ENCODE data around the gene TBC1D22B.

Gene TBC1D22B

DNA sequence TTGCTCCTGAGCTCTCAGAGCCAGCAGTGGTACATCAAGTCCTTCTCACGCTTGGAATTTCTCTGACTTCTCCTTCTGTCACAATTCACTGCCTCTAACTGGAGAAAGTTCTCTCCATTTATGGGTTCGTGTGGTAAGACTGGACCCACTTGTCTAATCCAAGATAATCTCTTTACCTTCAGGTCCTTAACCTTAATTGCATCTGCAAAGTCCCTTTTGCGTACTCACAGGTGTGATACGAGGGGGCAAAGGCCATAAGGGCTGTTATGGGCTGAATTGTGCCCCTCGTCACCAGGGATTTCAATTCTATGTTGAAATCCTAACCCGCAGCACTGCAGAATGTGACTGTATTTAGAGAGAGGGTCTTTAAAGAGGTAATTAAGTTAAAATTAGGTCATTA is 27.5 kb upstream of the TBC1D22B start:
- peaks cover 3% of the 10 kb centered on the region for H3K4me1 ChIP-seq (ENCODE audit: insufficient read depth, low read length, poor library complexity, severe bottlenecking)
- H3K9me2 ChIP-seq (replicated peaks; ENCODE audit: low read depth, low read length) = no peaks in the 10 kb centered on the region
- TF ChIP-seq, protein P1, sequence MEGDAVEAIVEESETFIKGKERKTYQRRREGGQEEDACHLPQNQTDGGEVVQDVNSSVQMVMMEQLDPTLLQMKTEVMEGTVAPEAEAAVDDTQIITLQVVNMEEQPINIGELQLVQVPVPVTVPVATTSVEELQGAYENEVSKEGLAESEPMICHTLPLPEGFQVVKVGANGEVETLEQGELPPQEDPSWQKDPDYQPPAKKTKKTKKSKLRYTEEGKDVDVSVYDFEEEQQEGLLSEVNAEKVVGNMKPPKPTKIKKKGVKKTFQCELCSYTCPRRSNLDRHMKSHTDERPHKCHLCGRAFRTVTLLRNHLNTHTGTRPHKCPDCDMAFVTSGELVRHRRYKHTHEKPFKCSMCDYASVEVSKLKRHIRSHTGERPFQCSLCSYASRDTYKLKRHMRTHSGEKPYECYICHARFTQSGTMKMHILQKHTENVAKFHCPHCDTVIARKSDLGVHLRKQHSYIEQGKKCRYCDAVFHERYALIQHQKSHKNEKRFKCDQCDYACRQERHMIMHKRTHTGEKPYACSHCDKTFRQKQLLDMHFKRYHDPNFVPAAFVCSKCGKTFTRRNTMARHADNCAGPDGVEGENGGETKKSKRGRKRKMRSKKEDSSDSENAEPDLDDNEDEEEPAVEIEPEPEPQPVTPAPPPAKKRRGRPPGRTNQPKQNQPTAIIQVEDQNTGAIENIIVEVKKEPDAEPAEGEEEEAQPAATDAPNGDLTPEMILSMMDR (conservative IDR thresholded peaks at IDR 0.05; ENCODE audit: low read length) = no peak
- TF ChIP-seq EZH2phosphoT487 (IDR thresholded peaks at IDR 0.05; ENCODE audit: borderline replicate concordance) = no peak
- no peaks in the 10 kb centered on the region for H3K79me2 ChIP-seq (ENCODE audit: insufficient read depth, low read length)
- no peak overlapping the region for H3K4me3 ChIP-seq (ENCODE audit: low read length, poor library complexity, severe bottlenecking)
- no peaks in the 10 kb centered on the region for H3K36me3 ChIP-seq (ENCODE audit: insufficient read depth, low read length)
- no peaks in the 10 kb centered on the region for H3K27me3 ChIP-seq (ENCODE audit: insufficient read depth, low read length, poor library complexity, severe bottlenecking)
- H3F3A ChIP-seq (ENCODE audit: low read depth) = no peaks in the 10 kb centered on the region
- no peaks in the 10 kb centered on the region for H3K9me3 ChIP-seq (ENCODE audit: insufficient read depth, low read depth, low read length)
- H3K4me2 ChIP-seq (ENCODE audit: low read depth, low read length, poor library complexity, severe bottlenecking) = no peak overlapping the region
- no peak overlapping the region for H3K9ac ChIP-seq (ENCODE audit: low read depth, low read length, poor library complexity, severe bottlenecking)
- H4K20me1 ChIP-seq (ENCODE audit: insufficient read depth, low read length, poor library complexity, severe bottlenecking) = no peaks in the 10 kb centered on the region
- no peak overlapping the region for H2AFZ ChIP-seq (ENCODE audit: low read length)

DNA sequence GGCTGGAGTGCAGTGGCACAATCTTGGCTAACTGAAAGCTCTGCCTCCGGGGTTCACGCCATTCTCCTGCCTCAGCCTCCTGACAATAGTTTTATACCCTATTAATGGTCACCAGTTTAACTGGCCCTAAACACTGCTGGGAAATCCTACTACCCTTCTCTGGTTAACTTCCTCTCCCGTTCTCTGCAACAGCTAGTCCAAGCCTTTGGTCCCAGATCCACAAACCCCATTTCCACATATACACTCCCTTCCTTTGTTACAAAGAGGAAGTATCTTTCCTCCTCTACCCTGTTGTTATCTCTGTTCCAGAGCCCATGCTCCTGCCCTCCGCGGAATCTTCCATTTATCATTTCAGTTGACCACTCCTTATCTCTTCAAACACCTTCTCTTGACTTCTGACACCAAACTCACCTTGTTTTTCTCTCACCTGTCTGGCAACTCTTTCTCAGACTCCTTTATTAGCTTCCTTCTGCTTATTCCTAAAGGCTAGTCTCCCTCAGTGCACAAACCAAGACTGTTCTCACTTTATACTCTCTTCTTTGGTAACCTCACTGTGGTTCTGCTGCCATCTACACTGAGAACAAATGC is 25.0 kb upstream of the TBC1D22B start:
- no peak overlapping the region for H3K9ac ChIP-seq (ENCODE audit: low read depth, low read length, poor library complexity, severe bottlenecking)
- no peaks in the 10 kb centered on the region for H3K79me2 ChIP-seq (ENCODE audit: insufficient read depth, low read length)
- no peaks in the 10 kb centered on the region for H4K20me1 ChIP-seq (ENCODE audit: insufficient read depth, low read length, poor library complexity, severe bottlenecking)
- peaks cover 12% of the 10 kb centered on the region for H3K4me1 ChIP-seq (ENCODE audit: insufficient read depth, low read length, poor library complexity, severe bottlenecking)
- H3K9me3 ChIP-seq (ENCODE audit: insufficient read depth, low read depth, low read length) = no peaks in the 10 kb centered on the region
- no peaks in the 10 kb centered on the region for H3F3A ChIP-seq (ENCODE audit: low read depth)
- TF ChIP-seq, protein P1 (conservative IDR thresholded peaks at IDR 0.05; ENCODE audit: low read length) = no peak
- TF ChIP-seq EZH2phosphoT487 (IDR thresholded peaks at IDR 0.05; ENCODE audit: borderline replicate concordance) = no peak
- no peaks in the 10 kb centered on the region for H3K36me3 ChIP-seq (ENCODE audit: insufficient read depth, low read length)
- H3K4me3 ChIP-seq (ENCODE audit: low read length, poor library complexity, severe bottlenecking) = no peak overlapping the region
- no peaks in the 10 kb centered on the region for H3K27me3 ChIP-seq (ENCODE audit: insufficient read depth, low read length, poor library complexity, severe bottlenecking)
- no peak overlapping the region for H2AFZ ChIP-seq (ENCODE audit: low read length)
- H3K9me2 ChIP-seq (replicated peaks; ENCODE audit: low read depth, low read length) = no peaks in the 10 kb centered on the region
- no peak overlapping the region for H3K4me2 ChIP-seq (ENCODE audit: low read depth, low read length, poor library complexity, severe bottlenecking)

DNA sequence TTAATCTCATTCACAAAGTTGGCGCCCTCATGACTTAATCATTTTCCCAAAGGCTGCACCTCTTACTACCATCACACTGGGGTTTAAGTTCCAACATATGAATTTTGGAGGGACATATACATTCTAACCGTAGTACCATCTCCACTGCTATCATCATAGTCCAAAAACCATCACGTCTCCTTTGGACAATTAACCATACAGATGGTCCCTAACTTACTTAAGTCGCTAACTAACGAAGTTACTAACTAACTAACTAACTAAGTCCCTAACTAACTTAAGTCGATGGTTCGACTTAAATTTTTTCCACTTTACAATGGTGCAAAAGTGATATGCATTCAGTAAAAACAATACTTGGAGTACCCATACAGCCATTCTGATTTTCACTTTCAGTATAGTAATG is 24.0 kb upstream of the TBC1D22B start:
- no peak overlapping the region for H3K4me3 ChIP-seq (ENCODE audit: low read length, poor library complexity, severe bottlenecking)
- no peak overlapping the region for H3K4me2 ChIP-seq (ENCODE audit: low read depth, low read length, poor library complexity, severe bottlenecking)
- no peak overlapping the region for H3K9ac ChIP-seq (ENCODE audit: low read depth, low read length, poor library complexity, severe bottlenecking)
- no peaks in the 10 kb centered on the region for H3F3A ChIP-seq (ENCODE audit: low read depth)
- H3K79me2 ChIP-seq (ENCODE audit: insufficient read depth, low read length) = peaks cover 3% of the 10 kb centered on the region; the same call in 1 of the 2 replicates
- H3K9me2 ChIP-seq (replicated peaks; ENCODE audit: low read depth, low read length) = no peaks in the 10 kb centered on the region
- no peaks in the 10 kb centered on the region for H3K27me3 ChIP-seq (ENCODE audit: insufficient read depth, low read length, poor library complexity, severe bottlenecking)
- no peaks in the 10 kb centered on the region for H3K9me3 ChIP-seq (ENCODE audit: insufficient read depth, low read depth, low read length)
- peaks cover 16% of the 10 kb centered on the region for H3K4me1 ChIP-seq (ENCODE audit: insufficient read depth, low read length, poor library complexity, severe bottlenecking)
- TF ChIP-seq, protein P1 (conservative IDR thresholded peaks at IDR 0.05; ENCODE audit: low read length) = no peak
- no peak for TF ChIP-seq EZH2phosphoT487 (IDR thresholded peaks at IDR 0.05; ENCODE audit: borderline replicate concordance)
- no peaks in the 10 kb centered on the region for H4K20me1 ChIP-seq (ENCODE audit: insufficient read depth, low read length, poor library complexity, severe bottlenecking)
- H3K36me3 ChIP-seq (ENCODE audit: insufficient read depth, low read length) = no peaks in the 10 kb centered on the region
- H2AFZ ChIP-seq (ENCODE audit: low read length) = no peak overlapping the region

All from Loucy (cell line).